ENCODE measurements around the gene LGI1. TPM values are rescaled to one million over a fixed set of nuclear protein-coding genes. Genes with fewer than 3 reads are reported as not detected.
A peak's percentile ranks its signal among the peaks of the same experiment; 100 is the strongest.

The LGI1 gene
- total RNA-seq (11.2 TPM), polyA plus RNA-seq (1.8 TPM)

- Histone ChIP-seq H3K4me1 (ENCODE audit: insufficient read depth) (no peaks in the 10 kb centered on the region), H3K4me3 (ENCODE audit: low read depth, low read length) (peak within 1 kb of the TSS; percentile 29), H3K27ac (ENCODE audit: low read depth) (no peak within 1 kb of the TSS), H3K36me3 (ENCODE audit: insufficient read depth) (no peaks in the 10 kb centered on the region)
- no peak for DNase-seq (ENCODE audit: extremely low spot score)
- WGBS = 11% methylated on average over 16 of the region's 16 CpGs
Observed at GRCh38 chr10:93757801-93758507, at the start of gene LGI1. Gene LGI1, plus strand, starts transcription at chr10:93757936. Its CDS starts 209 bp downstream, at chr10:93758145.

- H3K4me3 ChIP-seq (ENCODE audit: low read depth, low read length) = no peak overlapping the region
- 52% methylated on average over 5 of the region's 5 CpGs for WGBS
- no peak overlapping the region for H3K27ac ChIP-seq (ENCODE audit: low read depth)
- H3K4me1 ChIP-seq (ENCODE audit: insufficient read depth) = no peaks in the 10 kb centered on the region
- DNase-seq (ENCODE audit: extremely low spot score) = no peak
- H3K36me3 ChIP-seq (ENCODE audit: insufficient read depth) = no peaks in the 10 kb centered on the region
Observed at GRCh38 chr10:93710333-93710909, 47.3 kb upstream of the LGI1 start.

- no peak for DNase-seq (ENCODE audit: extremely low spot score)
- H3K4me3 ChIP-seq (ENCODE audit: low read depth, low read length) = no peak overlapping the region
- WGBS = 91% methylated on average over 3 of the region's 3 CpGs
- no peaks in the 10 kb centered on the region for H3K4me1 ChIP-seq (ENCODE audit: insufficient read depth)
- H3K36me3 ChIP-seq (ENCODE audit: insufficient read depth) = no peaks in the 10 kb centered on the region
- H3K27ac ChIP-seq (ENCODE audit: low read depth) = no peak overlapping the region
Observed at GRCh38 chr10:93711891-93712290, 45.8 kb upstream of the LGI1 start.

- H3K4me3 ChIP-seq (ENCODE audit: low read depth, low read length) = no peak overlapping the region
- 45% methylated on average over 2 of the region's 2 CpGs for WGBS
- no peaks in the 10 kb centered on the region for H3K4me1 ChIP-seq (ENCODE audit: insufficient read depth)
- no peak overlapping the region for H3K27ac ChIP-seq (ENCODE audit: low read depth)
- no peaks in the 10 kb centered on the region for H3K36me3 ChIP-seq (ENCODE audit: insufficient read depth)
- no peak for DNase-seq (ENCODE audit: extremely low spot score)
Observed at GRCh38 chr10:93712593-93712992, 45.1 kb upstream of the LGI1 start.

- DNase-seq (ENCODE audit: extremely low spot score) = no peak
- Histone ChIP-seq H3K4me1 (ENCODE audit: insufficient read depth) (no peaks in the 10 kb centered on the region), H3K4me3 (ENCODE audit: low read depth, low read length) (no peak overlapping the region), H3K36me3 (ENCODE audit: insufficient read depth) (no peaks in the 10 kb centered on the region), H3K27ac (ENCODE audit: low read depth) (no peak overlapping the region)
- 79% methylated on average over 5 of the region's 5 CpGs for WGBS
Observed at GRCh38 chr10:93715345-93715744, 42.4 kb upstream of the LGI1 start.

- Histone ChIP-seq H3K36me3 (ENCODE audit: insufficient read depth) (no peaks in the 10 kb centered on the region), H3K4me1 (ENCODE audit: insufficient read depth) (no peaks in the 10 kb centered on the region), H3K4me3 (ENCODE audit: low read depth, low read length) (no peak overlapping the region), H3K27ac (ENCODE audit: low read depth) (no peak overlapping the region)
- 28% methylated on average over 1 of the region's 1 CpG for WGBS
- DNase-seq (ENCODE audit: extremely low spot score) = no peak
Observed at GRCh38 chr10:93716766-93717165, 41.0 kb upstream of the LGI1 start.

- no peak overlapping the region for H3K4me3 ChIP-seq (ENCODE audit: low read depth, low read length)
- H3K36me3 ChIP-seq (ENCODE audit: insufficient read depth) = no peaks in the 10 kb centered on the region
- H3K4me1 ChIP-seq (ENCODE audit: insufficient read depth) = no peaks in the 10 kb centered on the region
- no peak overlapping the region for H3K27ac ChIP-seq (ENCODE audit: low read depth)
- WGBS = 61% methylated on average over 8 of the region's 8 CpGs
- no peak for DNase-seq (ENCODE audit: extremely low spot score)
Observed at GRCh38 chr10:93718937-93719725, 38.6 kb upstream of the LGI1 start.

- WGBS = 80% methylated on average over 3 of the region's 3 CpGs
- H3K27ac ChIP-seq (ENCODE audit: low read depth) = no peak overlapping the region
- no peaks in the 10 kb centered on the region for H3K36me3 ChIP-seq (ENCODE audit: insufficient read depth)
- H3K4me3 ChIP-seq (ENCODE audit: low read depth, low read length) = no peak overlapping the region
- no peak for DNase-seq (ENCODE audit: extremely low spot score)
- no peaks in the 10 kb centered on the region for H3K4me1 ChIP-seq (ENCODE audit: insufficient read depth)
Observed at GRCh38 chr10:93719901-93720300, 37.8 kb upstream of the LGI1 start.

GRCh38 chr10:93722550-93722949 lies 35.2 kb upstream of the LGI1 start:
- Histone ChIP-seq H3K27ac (ENCODE audit: low read depth) (no peak overlapping the region), H3K36me3 (ENCODE audit: insufficient read depth) (no peaks in the 10 kb centered on the region), H3K4me1 (ENCODE audit: insufficient read depth) (no peaks in the 10 kb centered on the region), H3K4me3 (ENCODE audit: low read depth, low read length) (no peak overlapping the region)
- DNase-seq (ENCODE audit: extremely low spot score) = no peak

GRCh38 chr10:93723153-93723552 lies 34.6 kb upstream of the LGI1 start:
- H3K27ac ChIP-seq (ENCODE audit: low read depth) = no peak overlapping the region
- no peak overlapping the region for H3K4me3 ChIP-seq (ENCODE audit: low read depth, low read length)
- no peaks in the 10 kb centered on the region for H3K36me3 ChIP-seq (ENCODE audit: insufficient read depth)
- 79% methylated on average over 2 of the region's 2 CpGs for WGBS
- DNase-seq (ENCODE audit: extremely low spot score) = no peak
- no peaks in the 10 kb centered on the region for H3K4me1 ChIP-seq (ENCODE audit: insufficient read depth)

- Histone ChIP-seq H3K4me3 (ENCODE audit: low read depth, low read length) (no peak overlapping the region), H3K36me3 (ENCODE audit: insufficient read depth) (no peaks in the 10 kb centered on the region), H3K27ac (ENCODE audit: low read depth) (no peak overlapping the region), H3K4me1 (ENCODE audit: insufficient read depth) (no peaks in the 10 kb centered on the region)
- 64% methylated on average over 1 of the region's 1 CpG for WGBS
- no peak for DNase-seq (ENCODE audit: extremely low spot score)
Observed at GRCh38 chr10:93726024-93726423, 31.7 kb upstream of the LGI1 start.

GRCh38 chr10:93741367-93741766 lies 16.4 kb upstream of the LGI1 start:
- Histone ChIP-seq H3K27ac (ENCODE audit: low read depth) (no peak overlapping the region), H3K4me1 (ENCODE audit: insufficient read depth) (no peaks in the 10 kb centered on the region), H3K36me3 (ENCODE audit: insufficient read depth) (no peaks in the 10 kb centered on the region), H3K4me3 (ENCODE audit: low read depth, low read length) (no peak overlapping the region)
- 68% methylated on average over 3 of the region's 3 CpGs for WGBS
- DNase-seq (ENCODE audit: extremely low spot score) = no peak

GRCh38 chr10:93742633-93743349 lies 14.9 kb upstream of the LGI1 start:
- H3K36me3 ChIP-seq (ENCODE audit: insufficient read depth) = no peaks in the 10 kb centered on the region

More at GRCh38 chr10:93742633-93743349, 14.9 kb upstream of the LGI1 start:
- DNase-seq (ENCODE audit: extremely low spot score) = no peak
- no peaks in the 10 kb centered on the region for H3K4me1 ChIP-seq (ENCODE audit: insufficient read depth)
- 53% methylated on average over 8 of the region's 8 CpGs for WGBS
- H3K27ac ChIP-seq (ENCODE audit: low read depth) = no peak overlapping the region
- H3K4me3 ChIP-seq (ENCODE audit: low read depth, low read length) = no peak overlapping the region

All from urinary bladder (tissue), 4 donors.